Keratinocyte (primary cell): Measurements from ENCODE around the gene VASN.
A peak's percentile ranks its signal among the peaks of the same experiment; 100 is the strongest.

Experiments used
- EZH2 ChIP-seq: IDR thresholded peaks from one replicate; pipeline ENCODE4 v1.6.1; 2012; ENCODE audit warnings: inconsistent platforms, mild to moderate bottlenecking, low read length, moderate library complexity
- TF ChIP-seq, protein P1 (sequence below), 3 experiments: IDR thresholded peaks in 1 of 3; conservative IDR thresholded peaks in 1 of 3; optimal IDR thresholded peaks in 1 of 3; 2 replicates in 2 of 3; 3 replicates in 1 of 3; pipeline versions ENCODE3 to v1.5.1; 2011; ENCODE audit warnings: low read length in 3 of 3, mild to moderate bottlenecking in 3 of 3, moderate library complexity in 2 of 3, control low read depth in 1 of 3, inconsistent platforms in 1 of 3; ENCODE audit not compliant: insufficient read depth in 2 of 3; ENCODE audit errors: extremely low read depth in 1 of 3

DNA sequence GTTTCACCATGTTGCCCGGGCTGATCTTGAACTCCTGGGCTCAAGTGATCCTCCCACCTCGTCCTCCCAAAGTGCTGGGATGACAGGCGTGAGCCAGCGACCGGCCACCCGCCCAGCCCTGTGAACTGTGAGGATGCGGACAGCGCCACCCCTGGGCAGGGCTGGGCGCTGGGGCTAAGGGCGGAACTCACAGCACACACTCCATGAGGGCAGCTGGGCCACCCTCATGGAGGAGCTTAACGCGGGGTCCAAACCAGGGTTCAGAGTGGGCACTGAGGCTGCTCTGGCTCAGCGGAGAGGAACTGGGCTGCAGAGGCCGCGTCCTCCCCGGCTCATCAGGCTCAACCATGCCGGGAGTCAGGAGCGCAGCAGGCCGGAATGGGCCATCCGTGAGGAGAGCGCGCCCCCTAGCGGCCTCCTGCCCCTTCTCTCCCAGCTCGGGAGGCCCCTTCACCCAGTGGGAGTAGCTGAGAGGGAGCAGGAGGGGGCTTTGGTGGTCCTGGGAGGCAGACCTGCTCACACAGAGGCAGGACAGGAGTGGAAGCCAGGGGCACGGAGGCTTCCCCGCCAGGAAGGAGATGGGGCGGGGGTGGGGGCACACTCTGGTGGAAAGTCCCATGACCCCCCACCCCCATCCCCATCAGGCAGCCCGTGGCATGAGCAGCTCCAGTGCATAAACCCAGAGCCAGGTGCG is 30.9 kb downstream of the VASN start:
- TF ChIP-seq EZH2: no peak
- TF ChIP-seq, protein P1, sequence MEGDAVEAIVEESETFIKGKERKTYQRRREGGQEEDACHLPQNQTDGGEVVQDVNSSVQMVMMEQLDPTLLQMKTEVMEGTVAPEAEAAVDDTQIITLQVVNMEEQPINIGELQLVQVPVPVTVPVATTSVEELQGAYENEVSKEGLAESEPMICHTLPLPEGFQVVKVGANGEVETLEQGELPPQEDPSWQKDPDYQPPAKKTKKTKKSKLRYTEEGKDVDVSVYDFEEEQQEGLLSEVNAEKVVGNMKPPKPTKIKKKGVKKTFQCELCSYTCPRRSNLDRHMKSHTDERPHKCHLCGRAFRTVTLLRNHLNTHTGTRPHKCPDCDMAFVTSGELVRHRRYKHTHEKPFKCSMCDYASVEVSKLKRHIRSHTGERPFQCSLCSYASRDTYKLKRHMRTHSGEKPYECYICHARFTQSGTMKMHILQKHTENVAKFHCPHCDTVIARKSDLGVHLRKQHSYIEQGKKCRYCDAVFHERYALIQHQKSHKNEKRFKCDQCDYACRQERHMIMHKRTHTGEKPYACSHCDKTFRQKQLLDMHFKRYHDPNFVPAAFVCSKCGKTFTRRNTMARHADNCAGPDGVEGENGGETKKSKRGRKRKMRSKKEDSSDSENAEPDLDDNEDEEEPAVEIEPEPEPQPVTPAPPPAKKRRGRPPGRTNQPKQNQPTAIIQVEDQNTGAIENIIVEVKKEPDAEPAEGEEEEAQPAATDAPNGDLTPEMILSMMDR (optimal IDR thresholded peaks at IDR 0.05 in 1 of 3, IDR thresholded peaks at IDR 0.05 in 1 of 3, conservative IDR thresholded peaks at IDR 0.05 in 1 of 3; ENCODE audit: extremely low read depth in 1 of 3, insufficient read depth in 2 of 3, low read length in 3 of 3): peak; percentile 80 to 96 (median 92)
